Measurements from ENCODE around the gene KANSL1. TPM values are rescaled to one million over a fixed set of nuclear protein-coding genes. Genes with fewer than 3 reads are reported as not detected.

Gene KANSL1
- total RNA-seq, 2 donors from 2014 or later, result 86.5 to 102 TPM

Other genes starting within 250 kb of the KANSL1 start
- not detected for gene STH, start 194.2 kb downstream of the KANSL1 start, total RNA-seq
- gene LRRC37A, start 101.7 kb upstream of the KANSL1 start, total RNA-seq, result 1 to 10 TPM; 2.2 to 3.4 TPM
- 10 to 100 TPM; 21.4 to 28.3 TPM for gene ARL17B, start 168.3 kb upstream of the KANSL1 start, total RNA-seq

Measured in thoracic aorta (tissue), 2 donors.